RWPE1 (cell line): ENCODE data around the gene CAPNS1.

Experiments
- CTCF ChIA-PET: fragments of 350-600 bp; sonication (Branson Sonifier 250); formaldehyde crosslinking; extraction: SDS; loops from one replicate; lab custom pipeline; 2021; lab: Yijun Ruan, JAX
- POLR2A ChIA-PET: fragments of 400-600 bp; formaldehyde crosslinking; extraction: SDS; loops from one replicate; lab custom pipeline; 2020; ENCODE audit warnings: antibody characterized with exemption; ENCODE audit not compliant: low non-redundant PET; lab: Yijun Ruan, JAX
- DNase-seq: peaks from one replicate; pipeline ENCODE4 v3.0.0; 2012; ENCODE audit warnings: low spot score
- H3K27ac ChIP-seq: fragments of 450-650 bp; 2 replicates; pipeline ENCODE4 v1.5.1; 2017
- CTCF ChIP-seq: fragments of 450-650 bp; conservative IDR thresholded peaks from 2 replicates; pipeline ENCODE4 v1.5.1; 2017; ENCODE audit warnings: low read depth, mild to moderate bottlenecking

Gene CAPNS1

DNA sequence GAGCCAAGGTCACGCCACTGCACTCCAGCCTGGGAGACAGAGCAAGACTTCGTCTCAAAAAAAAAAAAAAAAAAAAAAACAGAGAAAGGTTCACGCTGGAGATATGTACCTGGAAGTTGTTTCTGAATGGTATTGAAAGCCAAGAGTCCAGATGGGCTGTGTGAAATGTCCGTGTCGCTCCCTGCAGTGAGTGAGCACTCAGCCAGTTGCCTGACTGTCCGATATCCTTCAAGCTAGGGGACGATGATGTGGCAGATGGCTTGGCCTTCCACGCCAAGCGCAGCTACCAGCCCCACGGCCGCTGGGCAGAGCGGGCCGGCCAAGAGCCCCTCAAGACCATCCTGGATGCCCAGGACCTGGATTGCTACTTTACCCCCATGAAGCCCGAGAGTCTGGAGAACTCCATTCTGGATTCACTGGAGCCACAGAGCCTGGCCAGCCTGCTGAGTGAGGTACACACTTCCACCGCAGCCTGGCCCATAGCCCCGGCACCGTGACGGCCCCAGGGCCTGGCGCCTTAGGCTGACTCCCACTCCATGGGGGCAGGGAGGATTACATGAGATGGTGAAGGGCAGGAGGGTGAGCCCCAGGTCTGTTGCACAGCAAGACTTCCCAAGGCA is 40.6 kb upstream of the CAPNS1 start:
- H3K27ac ChIP-seq, result 0 out of 2 replicates have a peak overlapping the region, but pooled peaks have one; percentile 6
- DNase-seq, result no peak
- TF ChIP-seq CTCF, result no peak
- POLR2A ChIA-PET, result no interaction called here
- CTCF ChIA-PET, result interaction anchor here (0.6 kb wide), 1 partner anchor 20 kb away, joined by 4 read pairs; no protein-coding TSS in a partner anchor

- ChIA-PET POLR2A (no interaction called here), CTCF (interaction anchor here (1.1 kb wide), 1 partner anchor 14 kb away, joined by 3 read pairs; no protein-coding TSS in a partner anchor)
- DNase-seq, result no peak
- TF ChIP-seq CTCF, result no peak
- H3K27ac ChIP-seq, result peak overlapping the region; percentile 32; the same call in 1 of the 2 replicates
These were observed 39.4 kb upstream of the CAPNS1 start for GRCh38 chr19:36100476-36100875.

DNA sequence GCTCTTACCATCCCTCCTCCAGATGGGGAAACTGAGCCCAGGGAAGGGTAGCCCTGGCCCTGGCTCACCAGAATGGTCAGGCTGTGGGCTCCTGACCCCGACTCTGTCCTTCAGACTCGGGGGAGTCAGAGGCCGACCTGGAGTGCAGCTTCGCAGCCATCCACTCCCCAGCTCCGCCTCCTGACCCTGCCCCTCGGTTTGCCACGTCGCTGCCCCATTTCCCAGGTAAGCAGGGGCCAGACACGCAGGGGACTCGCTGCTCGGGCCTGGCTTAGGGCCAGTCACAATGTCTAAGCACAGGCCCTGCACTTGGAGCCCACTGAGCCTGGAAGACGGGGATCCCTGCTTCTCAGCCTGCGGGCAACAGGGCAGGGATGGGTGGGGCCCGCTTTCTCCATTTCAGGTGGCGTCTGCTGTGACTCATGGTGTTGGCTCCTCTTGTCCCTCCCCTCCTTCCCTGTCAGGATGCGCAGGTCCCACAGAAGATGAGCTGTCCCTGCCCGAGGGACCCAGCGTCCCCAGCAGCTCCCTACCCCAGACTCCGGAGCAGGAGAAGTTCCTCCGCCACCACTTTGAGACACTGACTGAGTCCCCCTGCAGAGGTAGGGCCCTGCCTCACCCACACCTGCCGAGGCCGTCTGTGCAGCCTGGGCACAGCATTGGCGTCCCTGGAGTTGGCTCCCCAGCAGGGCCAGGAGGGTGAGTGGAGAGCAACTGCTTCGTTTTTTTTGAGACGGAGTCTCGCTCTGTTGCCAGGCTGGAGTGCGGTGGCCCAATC is 38.1 kb upstream of the CAPNS1 start:
- peak overlapping the region; percentile 32 for H3K27ac ChIP-seq
- CTCF ChIA-PET, result no interaction called here
- no peak for TF ChIP-seq CTCF
- peak; percentile 50 for DNase-seq
- POLR2A ChIA-PET, result interaction anchor here (0.6 kb wide), 1 partner anchor 27 kb away, joined by 3 read pairs; no protein-coding TSS in a partner anchor

GRCh38 chr19:36103040-36103626 is 36.7 kb upstream of the CAPNS1 start:
- no peak overlapping the region; the same call in 1 of the 2 replicates for H3K27ac ChIP-seq
- no peak for TF ChIP-seq CTCF
- DNase-seq, result no peak
- CTCF ChIA-PET, result interaction anchor here (0.8 kb wide), 1 partner anchor 11 kb away, joined by 4 read pairs; no protein-coding TSS in a partner anchor
- POLR2A ChIA-PET, result no interaction called here

DNA sequence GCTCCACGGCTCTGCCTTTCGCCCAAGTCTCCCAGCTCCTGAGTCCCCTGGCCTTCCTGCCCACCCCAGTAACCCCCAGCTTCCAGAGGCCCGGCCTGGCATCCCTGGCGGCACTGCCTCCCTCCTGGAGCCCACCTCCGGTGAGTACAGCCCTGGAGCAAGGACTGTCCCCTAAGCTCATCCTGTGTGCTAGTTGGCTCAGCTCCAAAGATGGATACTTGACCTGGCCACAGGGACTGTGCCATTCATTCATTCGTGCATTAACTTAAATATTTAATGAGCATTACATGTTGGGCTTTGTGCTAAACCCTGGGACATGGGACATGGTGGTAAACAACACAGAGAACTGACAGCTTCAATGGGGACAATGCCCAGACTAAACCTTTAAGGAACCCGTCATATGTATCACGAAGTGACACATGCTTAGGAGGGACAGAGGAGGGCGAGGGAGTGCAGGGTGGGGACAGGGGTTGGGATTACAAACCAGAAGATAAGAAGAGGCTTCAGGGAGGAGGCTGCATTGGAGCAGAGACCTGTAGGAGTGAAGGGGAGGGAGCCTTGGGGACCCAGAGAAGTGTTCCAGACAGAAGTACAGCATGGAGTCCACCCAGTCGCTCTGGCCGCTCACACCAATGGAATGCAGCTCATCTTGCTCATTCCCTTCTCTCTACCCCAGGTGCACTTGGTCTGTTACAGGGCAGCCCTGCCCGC is 35.9 kb upstream of the CAPNS1 start:
- POLR2A ChIA-PET, result no interaction called here
- no peak for TF ChIP-seq CTCF
- DNase-seq, result no peak
- H3K27ac ChIP-seq, result peak overlapping the region; percentile 40
- CTCF ChIA-PET, result no interaction called here

- no peak for DNase-seq
- H3K27ac ChIP-seq, result peak overlapping the region; percentile 40
- POLR2A ChIA-PET, result no interaction called here
- no peak for TF ChIP-seq CTCF
- CTCF ChIA-PET, result no interaction called here
These were observed 33.4 kb upstream of the CAPNS1 start for GRCh38 chr19:36106441-36106840.
